ENCODE data around the gene MDM4. TPM values are rescaled to one million over a fixed set of nuclear protein-coding genes. Genes with fewer than 3 reads are reported as not detected.

Gene MDM4, protein sequence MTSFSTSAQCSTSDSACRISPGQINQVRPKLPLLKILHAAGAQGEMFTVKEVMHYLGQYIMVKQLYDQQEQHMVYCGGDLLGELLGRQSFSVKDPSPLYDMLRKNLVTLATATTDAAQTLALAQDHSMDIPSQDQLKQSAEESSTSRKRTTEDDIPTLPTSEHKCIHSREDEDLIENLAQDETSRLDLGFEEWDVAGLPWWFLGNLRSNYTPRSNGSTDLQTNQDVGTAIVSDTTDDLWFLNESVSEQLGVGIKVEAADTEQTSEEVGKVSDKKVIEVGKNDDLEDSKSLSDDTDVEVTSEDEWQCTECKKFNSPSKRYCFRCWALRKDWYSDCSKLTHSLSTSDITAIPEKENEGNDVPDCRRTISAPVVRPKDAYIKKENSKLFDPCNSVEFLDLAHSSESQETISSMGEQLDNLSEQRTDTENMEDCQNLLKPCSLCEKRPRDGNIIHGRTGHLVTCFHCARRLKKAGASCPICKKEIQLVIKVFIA
- 31.0 and 33.9 TPM in 2 replicates for total RNA-seq

DNA sequence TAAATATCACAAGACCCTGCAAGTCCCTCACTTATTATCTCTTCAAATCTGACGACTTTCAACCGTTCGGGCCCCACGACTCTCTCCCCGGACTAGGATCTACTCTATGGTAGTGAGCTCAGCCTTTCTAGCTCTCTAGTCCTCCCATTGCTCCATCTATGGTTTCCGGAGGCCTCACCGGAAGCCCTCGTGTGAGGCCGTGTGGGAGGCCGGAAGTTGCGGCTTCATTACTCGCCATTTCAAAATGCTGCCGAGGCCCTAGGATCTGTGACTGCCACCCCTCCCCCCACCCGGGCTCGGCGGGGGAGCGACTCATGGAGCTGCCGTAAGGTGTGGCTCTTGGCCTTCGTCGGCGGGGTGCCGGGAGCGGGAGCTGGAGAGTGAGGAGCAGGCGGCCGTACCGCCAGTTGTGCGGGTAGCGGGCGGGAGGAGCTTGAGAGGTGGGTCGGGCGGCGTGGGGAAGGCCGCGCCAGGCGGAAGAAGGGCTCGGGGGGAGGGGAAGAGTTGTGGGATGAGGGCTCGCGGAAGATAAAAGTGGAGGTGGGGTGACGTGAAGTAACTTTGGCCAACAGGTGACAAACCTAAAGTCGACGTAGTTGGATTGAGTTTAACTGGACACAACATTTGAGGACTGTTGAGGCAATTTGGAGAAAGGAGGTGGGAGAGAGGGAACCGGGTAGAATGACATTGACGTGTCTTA lies at the start of gene MDM4:
TSS of gene MDM4 (plus strand) at position 227 of the 700 bp plus-strand sequence. CDS start 9,113 bp downstream, outside the sequence.

DNA sequence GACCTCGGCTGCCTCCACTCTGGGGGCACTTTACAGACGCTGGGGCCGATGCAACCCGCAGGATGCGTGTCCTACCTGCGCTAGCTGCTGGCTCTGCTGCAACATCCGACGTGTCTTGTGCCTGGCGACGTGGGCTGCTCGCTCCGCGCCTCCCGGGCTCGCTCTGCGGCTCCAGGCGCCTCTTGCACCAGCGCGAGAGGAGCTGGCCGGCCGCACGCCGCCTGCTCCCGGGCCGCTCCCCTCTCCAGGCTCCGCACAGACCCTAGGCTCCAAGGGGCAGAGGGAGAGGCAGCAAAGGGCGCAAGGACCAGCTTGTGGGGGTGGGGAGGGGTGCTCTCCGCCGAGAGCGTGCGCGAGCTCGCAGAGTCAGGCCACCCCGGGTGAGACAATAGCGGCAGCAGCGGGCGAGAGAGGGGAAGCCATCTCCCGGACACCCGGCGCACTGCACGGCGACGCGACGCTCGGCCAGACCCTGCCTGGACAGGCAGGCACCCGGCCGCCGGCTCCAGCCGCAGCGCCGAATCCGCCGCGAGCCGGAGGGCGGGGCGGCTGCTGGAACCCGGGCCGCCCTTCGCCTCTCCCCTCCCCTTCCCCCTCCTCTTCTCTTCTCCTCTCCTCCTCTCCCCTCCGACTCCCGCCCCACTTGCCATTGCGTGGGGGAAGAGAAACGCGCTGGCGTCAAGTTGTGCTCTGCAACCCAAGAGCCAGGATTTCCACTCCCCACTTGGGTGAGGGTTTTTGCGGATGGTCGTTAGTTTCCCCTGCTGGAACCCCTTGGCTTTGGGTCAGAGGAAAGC lies 21.7 kb upstream of the MDM4 start, which contains the start of gene PIK3C2B:
TSS of gene PIK3C2B (minus strand) at position 525 of the 797 bp plus-strand sequence. CDS start 25,003 bp downstream, outside the sequence.

Other genes with a start within 250 kb of the MDM4 start
- gene PLEKHA6, start 156.5 kb upstream of the MDM4 start, total RNA-seq: 0.63 and 1.4 TPM in 2 replicates
- 22.9 and 26.4 TPM in 2 replicates for gene PPP1R15B, start 104.6 kb upstream of the MDM4 start, total RNA-seq
- gene PIK3C2B, start 21.6 kb upstream of the MDM4 start, total RNA-seq: 3.8 and 4.7 TPM in 2 replicates
- gene LRRN2, start 169.3 kb downstream of the MDM4 start, total RNA-seq: not detected in 2 replicates

Data from smooth muscle cell of the pulmonary artery (primary cell).